Stomach smooth muscle (tissue), 2 donors: ENCODE measurements around the gene GOLGA5.

Experiments
- H3K27ac ChIP-seq: one replicate; pipeline ENCODE4 v1.7.0; 2013; ENCODE audit warnings: mild to moderate bottlenecking, low read length, inconsistent platforms
- H3K27me3 ChIP-seq, 2 donors: one replicate each; pipeline ENCODE4 v1.7.0; 2013; ENCODE audit warnings: low read length in 2 of 2; ENCODE audit not compliant: insufficient read depth in 2 of 2, control insufficient read depth in 1 of 2
- H3K36me3 ChIP-seq, 2 donors: one replicate each; pipeline ENCODE4 v1.7.0; 2013; ENCODE audit warnings: low read length in 2 of 2; ENCODE audit not compliant: control insufficient read depth in 2 of 2, insufficient read depth in 2 of 2
- H3K4me1 ChIP-seq: one replicate; pipeline ENCODE4 v1.7.0; 2013; ENCODE audit warnings: low read length; ENCODE audit not compliant: control insufficient read depth, insufficient read depth
- H3K4me3 ChIP-seq, 2 donors: one replicate each; pipeline ENCODE4 v1.7.0; 2013; ENCODE audit warnings: low read length in 2 of 2
- H3K9ac ChIP-seq, 2 donors: one replicate each; pipeline ENCODE4 v1.7.0; 2013; ENCODE audit warnings: low read length in 2 of 2, mild to moderate bottlenecking in 1 of 2
- H3K9me3 ChIP-seq, 2 donors: one replicate each; pipeline ENCODE4 v1.7.0; 2013; ENCODE audit warnings: low read length in 2 of 2; ENCODE audit not compliant: control insufficient read depth in 2 of 2
- donor health status: healthy.
- donor health status: Pancreatic carcinoma.

The GOLGA5 gene

DNA sequence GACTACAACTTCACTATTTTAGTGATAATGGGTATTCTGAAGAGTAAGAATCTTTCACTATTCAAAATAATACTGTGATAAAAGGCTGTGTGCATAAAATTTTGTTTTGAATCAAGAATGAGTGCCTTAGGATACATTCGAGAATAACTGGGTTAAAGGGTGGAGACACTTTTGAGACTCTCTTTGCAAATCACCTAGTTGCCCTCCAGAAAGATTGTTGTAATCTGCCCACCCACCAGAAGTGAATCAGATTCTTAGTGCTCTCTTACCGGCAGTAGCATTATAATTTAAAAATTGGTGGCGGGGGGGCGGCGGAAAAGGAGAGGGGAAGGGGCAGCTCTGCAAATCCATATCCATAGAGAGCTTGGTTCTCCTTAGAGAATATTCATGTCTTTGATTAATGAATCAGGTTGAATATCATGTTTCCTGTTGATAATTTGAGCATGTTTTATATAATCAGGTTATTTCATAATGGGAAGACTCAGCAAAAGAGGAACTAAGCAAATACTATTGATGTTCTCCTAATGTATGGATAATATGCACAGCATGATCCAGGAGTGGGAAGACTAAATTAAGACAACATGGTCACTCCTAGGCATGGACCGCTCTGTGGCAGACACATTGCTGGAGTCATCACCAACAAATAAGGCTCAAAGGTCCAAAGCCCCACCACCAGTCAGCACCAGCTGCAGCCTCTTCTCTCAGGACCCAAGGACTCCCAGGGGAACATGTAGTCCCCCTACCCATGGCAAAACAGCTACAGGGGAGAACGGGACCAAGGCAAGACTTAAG is 66.1 kb downstream of the GOLGA5 start:
- Histone ChIP-seq H3K27ac (no peak overlapping the region), H3K4me3 (no peak overlapping the region), H3K4me1 (no peaks in the 10 kb centered on the region), H3K9me3 (no peaks in the 10 kb centered on the region), H3K36me3 (no peaks in the 10 kb centered on the region), H3K9ac (no peak overlapping the region), H3K27me3 (no peaks in the 10 kb centered on the region)

- Histone ChIP-seq H3K27me3 (no peaks in the 10 kb centered on the region), H3K4me1 (no peaks in the 10 kb centered on the region), H3K9me3 (peaks cover 0 to 3% of the 10 kb centered on the region in 2 donors), H3K4me3 (no peak overlapping the region), H3K36me3 (no peaks in the 10 kb centered on the region), H3K27ac (no peak overlapping the region), H3K9ac (no peak overlapping the region)
These were observed 68.0 kb downstream of the GOLGA5 start for GRCh38 chr14:92861856-92862745.

DNA sequence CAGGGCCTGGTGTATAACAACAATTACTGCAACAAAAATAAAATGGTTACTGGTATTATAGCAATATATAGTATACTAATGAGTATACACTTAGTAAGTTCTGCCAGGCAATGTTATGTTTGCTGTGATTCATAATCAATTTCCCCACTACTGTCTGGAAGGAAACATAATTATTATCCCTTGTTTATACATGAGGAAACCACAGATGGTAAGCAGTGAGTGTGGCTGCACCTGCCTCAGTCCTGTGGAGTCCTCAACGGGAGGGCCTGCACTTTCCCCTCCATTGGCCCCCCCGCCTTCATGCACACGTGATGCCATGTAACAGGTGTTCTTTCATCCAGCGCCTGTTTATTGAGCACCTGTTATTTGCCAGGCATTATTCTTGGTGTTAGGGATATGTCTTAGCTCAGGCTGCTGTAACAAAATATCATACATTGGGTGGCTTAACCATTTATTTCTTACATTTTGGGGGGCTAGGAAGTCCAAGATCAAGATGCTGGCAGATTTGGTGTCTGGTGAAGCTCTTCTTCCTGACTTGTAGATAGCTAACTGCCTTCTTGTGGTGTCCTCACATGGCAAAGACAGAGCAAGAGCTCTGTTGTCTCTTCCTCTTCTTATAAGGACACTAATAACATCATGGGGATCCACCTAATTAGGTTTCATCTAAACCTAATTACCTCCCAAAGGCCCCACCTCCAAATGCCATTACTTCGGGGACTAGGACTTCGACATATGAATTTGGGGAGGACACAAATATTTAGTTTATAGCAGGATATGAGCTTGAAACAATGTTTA is 69.4 kb downstream of the GOLGA5 start:
- Histone ChIP-seq H3K27me3 (no peaks in the 10 kb centered on the region), H3K9me3 (peaks cover 0 to 3% of the 10 kb centered on the region in 2 donors), H3K4me1 (no peaks in the 10 kb centered on the region), H3K27ac (no peak overlapping the region), H3K36me3 (no peaks in the 10 kb centered on the region), H3K9ac (no peak overlapping the region), H3K4me3 (no peak overlapping the region)

- H3K9me3 ChIP-seq = peaks cover 0 to 3% of the 10 kb centered on the region in 2 donors
- H3K27me3 ChIP-seq = no peaks in the 10 kb centered on the region
- H3K9ac ChIP-seq = no peak overlapping the region
- no peaks in the 10 kb centered on the region for H3K36me3 ChIP-seq
- H3K4me3 ChIP-seq = no peak overlapping the region
- H3K27ac ChIP-seq = no peak overlapping the region
- H3K4me1 ChIP-seq = no peaks in the 10 kb centered on the region
These were observed 71.6 kb downstream of the GOLGA5 start for GRCh38 chr14:92865674-92866073.

- Histone ChIP-seq H3K4me3 (no peak overlapping the region), H3K36me3 (no peaks in the 10 kb centered on the region), H3K9ac (no peak overlapping the region), H3K27me3 (no peaks in the 10 kb centered on the region), H3K9me3 (peaks cover 0 to 3% of the 10 kb centered on the region in 2 donors), H3K27ac (no peak overlapping the region), H3K4me1 (no peaks in the 10 kb centered on the region)
These were observed 72.2 kb downstream of the GOLGA5 start for GRCh38 chr14:92866181-92866752.

GRCh38 chr14:92866901-92867865 is 73.1 kb downstream of the GOLGA5 start:
- H3K27me3 ChIP-seq = no peaks in the 10 kb centered on the region
- H3K27ac ChIP-seq = no peak overlapping the region
- no peak overlapping the region for H3K4me3 ChIP-seq
- H3K36me3 ChIP-seq = no peaks in the 10 kb centered on the region
- no peaks in the 10 kb centered on the region for H3K4me1 ChIP-seq
- H3K9me3 ChIP-seq = peaks cover 0 to 3% of the 10 kb centered on the region in 2 donors
- no peak overlapping the region for H3K9ac ChIP-seq

GRCh38 chr14:92874962-92875661 is 81.0 kb downstream of the GOLGA5 start:
- no peak overlapping the region for H3K4me3 ChIP-seq
- no peaks in the 10 kb centered on the region for H3K36me3 ChIP-seq
- H3K27me3 ChIP-seq = peaks cover 0 to 2% of the 10 kb centered on the region in 2 donors
- no peak overlapping the region for H3K9ac ChIP-seq
- peaks cover 8% of the 10 kb centered on the region for H3K4me1 ChIP-seq
- H3K27ac ChIP-seq = no peak overlapping the region
- no peaks in the 10 kb centered on the region for H3K9me3 ChIP-seq

- H3K27ac ChIP-seq = no peak overlapping the region
- H3K36me3 ChIP-seq = no peaks in the 10 kb centered on the region
- H3K9ac ChIP-seq = no peak overlapping the region
- peaks cover 7 to 9% of the 10 kb centered on the region in 2 donors for H3K27me3 ChIP-seq
- peak overlapping the region; percentile 7 to 35 for H3K4me3 ChIP-seq
- peaks cover 8% of the 10 kb centered on the region for H3K4me1 ChIP-seq
- H3K9me3 ChIP-seq = no peaks in the 10 kb centered on the region
These were observed 83.8 kb downstream of the GOLGA5 start for GRCh38 chr14:92877757-92878431.

DNA sequence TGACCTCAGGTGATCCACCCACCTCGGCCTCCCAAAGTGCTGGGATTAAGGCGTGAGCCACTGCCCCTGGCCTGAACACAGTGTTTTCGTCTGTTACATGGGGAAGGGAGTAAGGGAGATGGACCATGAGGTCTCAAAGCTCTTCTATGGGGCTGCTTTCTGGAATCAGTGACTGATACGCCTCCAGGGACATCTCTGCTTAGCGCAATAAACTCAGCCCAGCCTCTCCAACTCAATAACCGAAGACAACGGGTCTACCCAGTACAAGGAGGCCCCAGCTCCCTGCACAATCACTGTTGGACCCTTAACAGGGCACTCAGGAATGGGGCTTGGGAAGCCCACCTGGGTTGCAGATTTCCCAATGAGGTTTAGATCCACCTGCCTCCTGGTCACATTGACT is 86.2 kb downstream of the GOLGA5 start:
- no peak overlapping the region for H3K27ac ChIP-seq
- H3K9ac ChIP-seq = no peak overlapping the region
- no peak overlapping the region for H3K4me3 ChIP-seq
- H3K9me3 ChIP-seq = no peaks in the 10 kb centered on the region
- H3K36me3 ChIP-seq = no peaks in the 10 kb centered on the region
- peaks cover 7 to 9% of the 10 kb centered on the region in 2 donors for H3K27me3 ChIP-seq
- peaks cover 8% of the 10 kb centered on the region for H3K4me1 ChIP-seq
